Esophagus (tissue), 2 donors: ENCODE results near the gene L3MBTL3. TPM values are rescaled to one million over a fixed set of nuclear protein-coding genes. Genes with fewer than 3 reads are reported as not detected.

Source experiments
- H3K27ac ChIP-seq, 2 donors: one replicate each; pipeline ENCODE4 v1.5.1; 2013; ENCODE audit warnings: low read depth in 2 of 2, mild to moderate bottlenecking in 2 of 2, inconsistent platforms in 1 of 2, low read length in 1 of 2, moderate library complexity in 1 of 2
- H3K27me3 ChIP-seq, 2 donors: one replicate each; pipeline ENCODE4 v1.6.1; 2013; ENCODE audit warnings: low read length in 2 of 2, control low read depth in 1 of 2, mild to moderate bottlenecking in 1 of 2; ENCODE audit not compliant: insufficient read depth in 2 of 2, control insufficient read depth in 1 of 2
- H3K36me3 ChIP-seq, 2 donors: one replicate each; pipeline ENCODE4 v1.6.1; 2013; ENCODE audit warnings: low read length in 1 of 2; ENCODE audit not compliant: control insufficient read depth in 2 of 2, insufficient read depth in 2 of 2
- H3K4me1 ChIP-seq, 2 donors: one replicate each; pipeline ENCODE4 v1.6.1; 2013; ENCODE audit warnings: low read length in 1 of 2; ENCODE audit not compliant: control insufficient read depth in 2 of 2, insufficient read depth in 2 of 2
- H3K4me3 ChIP-seq, 2 donors: one replicate each; pipeline ENCODE4 v1.5.1; 2013; ENCODE audit warnings: low read length in 2 of 2, mild to moderate bottlenecking in 2 of 2, low read depth in 1 of 2, moderate library complexity in 1 of 2
- H3K9me3 ChIP-seq, 2 donors: one replicate each; pipeline ENCODE4 v1.6.1; 2013; ENCODE audit warnings: mild to moderate bottlenecking in 2 of 2, low read depth in 1 of 2, low read length in 1 of 2, moderate library complexity in 1 of 2; ENCODE audit not compliant: control insufficient read depth in 2 of 2, insufficient read depth in 1 of 2
- WGBS, 2 donors: extraction: QIAGEN DNeasy Blood & Tissue Kit; methylation state at CpG; one replicate each; pipeline ENCODE4 v1.1.7; 2013; 5-methylcytosine and 5-hydroxymethylcytosine counted together
- polyA plus RNA-seq, 2 donors: library from polyadenylated mRNA; stranded (reverse); fragments of 200-250 nt; gene quantifications; one replicate each; pipeline ENCODE4 v1.2.3, GENCODE V29; 2013
- donor health status: healthy with polysubstance abuse.
- donor health status: Bipolar disorder and iron deficiency.

L3MBTL3 gene
- polyA plus RNA-seq, 2 donors = 0.94 to 1.4 TPM

DNA sequence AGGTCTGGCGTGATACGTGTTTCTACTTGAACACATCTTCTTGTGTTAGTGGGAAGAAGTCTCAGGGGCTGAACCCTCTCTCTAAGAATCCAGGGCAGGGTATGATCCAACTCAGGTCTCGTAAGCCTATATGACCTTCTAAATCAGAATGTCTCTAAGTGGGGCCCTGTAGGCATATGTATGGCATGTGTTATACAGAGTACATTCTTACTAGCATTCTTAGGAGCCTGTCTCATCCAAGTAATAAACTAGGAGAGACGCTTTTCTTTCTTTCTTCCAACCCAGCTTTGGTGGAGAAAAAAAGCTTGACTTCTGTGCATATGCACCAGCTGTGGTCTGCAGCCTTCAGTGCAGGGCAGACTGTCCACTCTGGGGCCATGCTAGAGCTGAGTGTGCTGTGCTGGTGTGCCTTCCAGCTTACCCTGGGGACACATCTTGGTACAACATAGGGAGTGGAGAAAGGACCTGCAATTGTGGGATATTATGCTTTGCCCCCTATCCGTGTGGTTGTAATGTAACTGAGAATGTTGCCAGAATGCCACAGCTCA, 47.3 kb downstream of the L3MBTL3 start:
- Histone ChIP-seq H3K36me3 (no peaks in the 10 kb centered on the region), H3K4me3 (no peak overlapping the region), H3K9me3 (no peaks in the 10 kb centered on the region), H3K27me3 (no peaks in the 10 kb centered on the region), H3K27ac (no peak overlapping the region), H3K4me1 (no peaks in the 10 kb centered on the region)
- WGBS, 2 donors = 93 to 96% methylated on average over 5 of the region's 5 CpGs

DNA sequence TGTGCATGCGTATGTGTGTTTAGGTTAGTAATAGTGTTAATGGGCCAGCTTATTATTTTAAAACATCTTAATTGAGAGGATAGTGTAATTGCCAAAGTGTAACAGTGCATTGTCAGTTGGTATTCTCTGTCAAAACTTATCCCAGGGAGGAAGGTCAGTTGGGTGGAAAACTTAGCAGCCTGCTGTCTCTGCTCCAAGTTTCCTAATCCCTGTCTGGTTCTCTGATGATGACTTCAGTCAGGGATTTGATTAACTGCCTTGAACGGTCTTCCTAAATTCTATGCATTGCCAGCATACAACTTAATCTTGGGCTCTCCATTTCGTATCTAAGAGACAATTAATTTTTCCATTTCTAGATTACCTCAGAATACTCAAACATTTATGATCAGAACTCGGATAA, 51.1 kb downstream of the L3MBTL3 start:
- no peaks in the 10 kb centered on the region for H3K9me3 ChIP-seq
- H3K4me3 ChIP-seq = no peak overlapping the region
- no peaks in the 10 kb centered on the region for H3K27me3 ChIP-seq
- 57 to 61% methylated on average over 4 of the region's 4 CpGs for WGBS, 2 donors
- no peaks in the 10 kb centered on the region for H3K4me1 ChIP-seq
- H3K27ac ChIP-seq = no peak overlapping the region
- no peaks in the 10 kb centered on the region for H3K36me3 ChIP-seq

DNA sequence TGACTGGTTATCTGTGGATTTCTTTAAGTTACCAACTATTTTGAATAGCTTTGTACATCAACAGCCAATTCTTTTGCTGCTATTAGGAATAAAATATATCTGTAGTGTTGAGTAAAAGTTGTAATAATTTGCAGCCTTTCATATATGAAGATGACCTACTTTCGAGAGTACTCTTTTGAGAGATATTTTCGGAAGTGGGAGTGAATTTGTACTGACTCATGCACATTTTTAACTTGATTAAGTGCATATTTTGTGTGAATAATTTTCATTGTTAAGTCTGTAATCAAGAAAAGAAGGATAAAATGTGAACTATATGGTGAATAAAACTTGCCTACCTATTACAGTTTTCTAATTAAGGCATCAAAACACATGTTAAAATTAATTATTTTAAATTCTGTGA, 51.9 kb downstream of the L3MBTL3 start:
- Histone ChIP-seq H3K36me3 (no peaks in the 10 kb centered on the region), H3K4me1 (no peaks in the 10 kb centered on the region), H3K9me3 (no peaks in the 10 kb centered on the region), H3K4me3 (no peak overlapping the region), H3K27me3 (no peaks in the 10 kb centered on the region), H3K27ac (no peak overlapping the region)
- WGBS, 2 donors = 74 to 81% methylated on average over 2 of the region's 2 CpGs

DNA sequence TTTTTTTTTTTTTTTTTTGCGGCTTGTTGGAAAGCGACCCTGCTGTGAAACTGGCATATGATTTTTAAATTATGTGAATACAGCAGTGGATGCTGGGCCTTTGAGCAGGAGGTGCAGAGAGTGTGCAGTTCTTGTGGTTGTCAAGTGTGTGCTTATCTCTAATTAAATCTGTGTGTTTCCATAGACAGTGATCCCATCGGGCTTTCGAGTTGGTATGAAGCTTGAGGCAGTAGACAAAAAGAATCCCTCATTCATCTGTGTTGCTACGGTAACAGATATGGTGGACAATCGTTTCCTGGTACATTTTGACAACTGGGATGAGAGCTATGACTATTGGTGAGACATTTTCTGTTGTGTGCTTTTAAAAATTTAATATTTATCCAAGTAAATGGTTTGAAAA, 52.4 kb downstream of the L3MBTL3 start:
- Histone ChIP-seq H3K9me3 (no peaks in the 10 kb centered on the region), H3K27me3 (no peaks in the 10 kb centered on the region), H3K36me3 (no peaks in the 10 kb centered on the region), H3K4me1 (no peaks in the 10 kb centered on the region), H3K27ac (no peak overlapping the region), H3K4me3 (no peak overlapping the region)
- 84% methylated on average over 6 of the region's 6 CpGs for WGBS, 2 donors

DNA sequence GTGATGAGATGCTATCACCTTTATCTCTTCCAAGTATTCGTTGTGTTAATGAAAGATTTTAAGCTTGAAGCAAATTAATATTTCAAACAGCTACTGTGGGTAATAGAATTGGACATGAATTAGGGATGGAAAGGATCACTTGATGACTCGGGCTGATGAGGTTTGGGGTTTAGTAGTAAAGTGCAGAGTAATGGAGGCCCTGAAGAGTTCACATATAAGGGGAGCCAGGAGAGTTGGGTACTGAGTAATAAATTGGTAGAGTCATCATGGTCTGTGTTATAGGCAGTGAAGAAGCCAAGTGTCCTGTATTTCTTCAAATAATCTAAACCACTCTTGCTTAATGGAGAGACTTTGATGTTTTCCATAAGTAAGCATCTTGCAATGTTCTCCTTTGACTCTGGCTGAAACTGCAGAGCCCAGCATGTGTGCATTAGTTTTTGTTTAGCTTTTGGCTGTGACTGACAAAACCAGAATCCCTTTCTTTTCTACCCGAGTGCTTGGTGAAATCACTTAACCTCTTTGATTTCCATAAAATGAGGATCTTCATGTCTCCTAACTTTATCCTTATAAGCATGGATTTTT, 57.6 kb downstream of the L3MBTL3 start:
- no peak overlapping the region for H3K27ac ChIP-seq
- H3K36me3 ChIP-seq = no peaks in the 10 kb centered on the region
- H3K27me3 ChIP-seq = no peaks in the 10 kb centered on the region
- H3K4me1 ChIP-seq = no peaks in the 10 kb centered on the region
- WGBS, 2 donors = 76 to 80% methylated on average over 3 of the region's 3 CpGs
- H3K4me3 ChIP-seq = no peak overlapping the region
- no peaks in the 10 kb centered on the region for H3K9me3 ChIP-seq

DNA sequence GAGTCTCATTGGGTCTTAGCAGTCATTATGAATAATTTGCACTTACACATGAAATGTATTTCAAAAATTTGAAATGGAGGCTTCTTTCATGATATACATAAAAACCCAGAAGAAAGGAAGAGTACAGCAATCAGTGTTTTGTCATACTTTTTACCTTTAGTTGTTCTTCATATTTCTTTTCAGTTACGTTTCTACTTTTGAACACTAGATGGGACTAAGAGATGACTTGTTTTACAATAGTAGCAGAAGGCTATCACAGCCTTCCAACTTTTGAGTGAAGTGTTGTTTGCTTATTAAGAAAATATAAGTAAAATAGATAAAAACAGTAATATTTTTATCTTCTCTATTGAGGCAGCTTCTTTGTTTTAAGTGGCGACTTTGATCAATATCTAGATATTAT, 58.1 kb downstream of the L3MBTL3 start:
- Histone ChIP-seq H3K4me1 (no peaks in the 10 kb centered on the region), H3K27ac (no peak overlapping the region), H3K36me3 (no peaks in the 10 kb centered on the region), H3K4me3 (no peak overlapping the region), H3K27me3 (no peaks in the 10 kb centered on the region), H3K9me3 (no peaks in the 10 kb centered on the region)
- 45 to 59% methylated on average over 2 of the region's 2 CpGs for WGBS, 2 donors

DNA sequence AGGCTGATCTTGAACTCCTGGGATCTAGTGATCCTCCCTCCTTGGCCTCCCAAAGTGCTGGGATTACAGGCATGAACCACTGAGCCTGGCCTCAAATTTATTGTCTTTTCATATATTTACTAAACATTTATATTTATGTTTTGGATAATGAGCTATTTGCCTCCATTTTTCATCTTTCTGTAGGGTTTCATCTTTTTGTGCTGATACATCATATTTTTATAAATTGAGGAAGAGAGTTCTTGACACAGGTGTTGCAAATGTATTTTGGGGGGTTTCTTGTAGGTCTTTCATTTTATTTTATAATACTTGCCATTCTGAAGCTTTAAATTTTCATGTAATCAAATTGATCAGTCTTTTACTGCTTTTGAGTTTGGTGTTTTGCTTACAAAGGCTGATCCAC, 72.4 kb downstream of the L3MBTL3 start:
- H3K36me3 ChIP-seq = no peaks in the 10 kb centered on the region

DNA sequence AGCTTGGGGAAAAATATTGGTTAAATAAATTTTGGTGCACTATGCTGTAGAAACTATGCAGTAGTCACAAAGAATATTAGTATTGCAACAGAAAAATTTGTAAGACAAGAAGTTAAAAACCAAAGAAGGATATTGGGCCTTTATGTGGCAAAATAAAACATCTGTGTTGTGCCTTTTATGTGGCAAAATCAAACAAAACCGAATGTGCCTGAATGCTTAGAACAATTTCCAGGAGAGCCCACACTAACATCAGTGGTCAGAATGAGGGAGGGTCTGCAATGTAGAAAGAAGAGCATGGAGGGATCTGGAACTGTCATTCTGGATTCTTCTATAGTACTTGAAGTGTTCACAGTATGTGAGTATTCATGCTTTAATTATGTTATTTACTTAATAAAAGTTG, 75.2 kb downstream of the L3MBTL3 start:
- Histone ChIP-seq H3K4me1 (no peaks in the 10 kb centered on the region), H3K9me3 (no peaks in the 10 kb centered on the region), H3K27ac (no peak overlapping the region), H3K27me3 (no peaks in the 10 kb centered on the region), H3K4me3 (no peak overlapping the region), H3K36me3 (no peaks in the 10 kb centered on the region)
- 69 to 82% methylated on average over 1 of the region's 1 CpG for WGBS, 2 donors

More for the DNA sequence above, 72.4 kb downstream of the L3MBTL3 start:
- H3K27me3 ChIP-seq = no peaks in the 10 kb centered on the region
- no peak overlapping the region for H3K27ac ChIP-seq
- H3K4me3 ChIP-seq = no peak overlapping the region
- H3K4me1 ChIP-seq = no peaks in the 10 kb centered on the region
- no peaks in the 10 kb centered on the region for H3K9me3 ChIP-seq

DNA sequence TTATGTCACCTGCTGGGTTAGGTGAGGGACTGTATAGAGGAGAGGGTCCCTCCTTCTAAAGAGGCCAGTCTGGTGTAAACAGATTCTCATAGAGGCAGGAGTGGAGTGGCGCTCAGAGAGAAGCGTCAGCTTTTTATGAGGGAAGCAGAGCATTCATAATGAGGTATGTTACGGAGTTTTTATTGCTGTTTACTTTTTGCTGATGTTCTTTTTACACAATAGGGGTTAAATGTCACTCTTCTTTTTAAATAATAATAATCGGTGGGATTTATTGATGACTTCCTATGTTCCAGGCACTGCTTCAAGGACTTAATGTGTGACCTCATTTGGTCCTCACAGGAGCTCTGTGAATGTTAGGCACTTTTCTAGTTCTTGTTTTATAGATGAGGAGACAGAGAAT, 79.9 kb downstream of the L3MBTL3 start:
- Histone ChIP-seq H3K27me3 (no peaks in the 10 kb centered on the region), H3K4me3 (no peak overlapping the region), H3K4me1 (no peaks in the 10 kb centered on the region), H3K27ac (no peak overlapping the region), H3K9me3 (no peaks in the 10 kb centered on the region), H3K36me3 (peaks cover 0 to 3% of the 10 kb centered on the region in 2 donors)
- 85 to 89% methylated on average over 4 of the region's 4 CpGs for WGBS, 2 donors

DNA sequence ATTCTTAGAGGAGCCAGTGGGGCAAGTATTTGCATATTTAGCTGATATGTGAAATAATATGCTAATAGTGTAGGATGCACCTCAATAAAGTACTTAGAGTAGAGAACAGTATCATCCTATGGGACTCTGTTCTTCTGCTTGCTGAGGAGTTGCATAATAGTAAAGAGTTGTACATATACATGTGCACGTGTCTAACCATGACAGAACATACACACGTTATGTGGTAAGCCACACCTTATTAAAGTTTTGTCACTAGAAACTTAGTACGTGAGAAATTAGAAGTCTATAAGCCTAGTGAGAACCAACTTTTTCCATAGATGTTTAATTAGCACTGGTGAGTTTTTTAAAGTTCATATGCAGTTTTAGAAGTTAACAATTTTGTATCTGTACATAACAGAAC, 80.7 kb downstream of the L3MBTL3 start:
- Histone ChIP-seq H3K27me3 (no peaks in the 10 kb centered on the region), H3K4me3 (no peak overlapping the region), H3K36me3 (peaks cover 0 to 3% of the 10 kb centered on the region in 2 donors), H3K27ac (no peak overlapping the region), H3K9me3 (no peaks in the 10 kb centered on the region), H3K4me1 (no peaks in the 10 kb centered on the region)
- 95 to 96% methylated on average over 3 of the region's 3 CpGs for WGBS, 2 donors
